ENCODE measurements around the gene DHRS7. TPM values are rescaled to one million over a fixed set of nuclear protein-coding genes. Genes with fewer than 3 reads are reported as not detected.

Gene DHRS7
- total RNA-seq, 1 donor from 2014 or later: 53.1 TPM

GRCh38 chr14:60160422-60160821 is 4.8 kb downstream of the DHRS7 start:
- TF ChIP-seq CTCF (IDR thresholded peaks at IDR 0.05): no peak
- Mint-ChIP-seq H3K4me1 (ENCODE audit: low read depth) (peaks cover 23% of the 10 kb centered on the region), H3K27me3 (ENCODE audit: low read depth) (no peaks in the 10 kb centered on the region), H3K27ac (ENCODE audit: unreplicated experiment) (no peak overlapping the region), H3K9me3 (ENCODE audit: low read depth) (no peaks in the 10 kb centered on the region), H3K36me3 (ENCODE audit: low read depth) (peaks cover 2% of the 10 kb centered on the region), H3K4me3 (ENCODE audit: unreplicated experiment) (no peak overlapping the region)
- DNase-seq (ENCODE audit: low spot score): no peak

DNA sequence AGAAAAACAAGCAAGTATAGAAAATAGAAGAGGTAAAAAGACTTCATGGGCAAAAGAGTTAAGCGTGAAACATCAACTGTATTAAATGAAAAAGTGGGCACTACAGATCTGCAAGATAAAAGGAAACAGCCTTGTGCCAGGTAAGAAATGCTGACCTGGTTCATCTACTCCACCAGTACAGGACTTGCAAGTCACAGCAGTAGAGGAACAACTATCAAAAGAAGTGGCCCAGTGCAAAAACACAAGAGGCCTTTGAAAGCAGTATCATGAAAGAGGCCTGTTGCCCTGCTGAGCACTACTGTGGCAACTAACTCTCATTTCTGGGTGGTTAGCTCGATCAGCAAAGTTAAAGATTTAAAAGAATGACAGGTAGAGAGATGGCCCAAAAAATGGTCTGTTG is 10.5 kb downstream of the DHRS7 start:
- TF ChIP-seq CTCF (IDR thresholded peaks at IDR 0.05): no peak
- Mint-ChIP-seq H3K36me3 (ENCODE audit: low read depth) (peaks cover 19% of the 10 kb centered on the region), H3K4me1 (ENCODE audit: low read depth) (peaks cover 16% of the 10 kb centered on the region), H3K9me3 (ENCODE audit: low read depth) (no peaks in the 10 kb centered on the region), H3K4me3 (ENCODE audit: unreplicated experiment) (no peak overlapping the region), H3K27me3 (ENCODE audit: low read depth) (no peaks in the 10 kb centered on the region), H3K27ac (ENCODE audit: unreplicated experiment) (no peak overlapping the region)
- DNase-seq (ENCODE audit: low spot score): no peak

- no peaks in the 10 kb centered on the region for H3K27me3 Mint-ChIP-seq (ENCODE audit: low read depth)
- no peaks in the 10 kb centered on the region for H3K9me3 Mint-ChIP-seq (ENCODE audit: low read depth)
- peaks cover 12% of the 10 kb centered on the region for H3K4me1 Mint-ChIP-seq (ENCODE audit: low read depth)
- DNase-seq (ENCODE audit: low spot score): no peak
- no peak overlapping the region for H3K4me3 Mint-ChIP-seq (ENCODE audit: unreplicated experiment)
- H3K36me3 Mint-ChIP-seq (ENCODE audit: low read depth): peaks cover 19% of the 10 kb centered on the region
- peak overlapping the region; percentile 32 for H3K27ac Mint-ChIP-seq (ENCODE audit: unreplicated experiment)
- no peak for TF ChIP-seq CTCF (IDR thresholded peaks at IDR 0.05)
These were observed 11.2 kb downstream of the DHRS7 start for GRCh38 chr14:60153991-60154390.

DNA sequence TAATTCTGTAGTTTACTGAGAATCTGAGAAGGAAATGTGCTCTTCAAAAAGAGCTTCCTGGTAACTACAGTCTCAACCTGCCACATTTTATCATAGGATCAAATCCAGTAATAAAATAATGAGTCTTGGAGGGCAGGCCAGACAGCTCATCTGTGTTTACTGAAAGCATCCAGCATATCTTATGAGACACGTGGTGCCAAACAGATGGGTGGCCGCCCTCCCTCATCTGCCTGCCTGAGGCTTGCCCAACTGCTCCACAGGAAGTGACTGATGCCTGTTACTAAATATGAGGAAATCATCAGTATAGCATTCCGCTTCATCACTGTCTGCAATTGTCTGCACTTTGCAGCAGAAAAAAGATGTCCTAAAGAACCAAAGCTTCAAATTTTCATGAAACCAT is 13.5 kb downstream of the DHRS7 start:
- Mint-ChIP-seq H3K27me3 (ENCODE audit: low read depth) (no peaks in the 10 kb centered on the region), H3K4me3 (ENCODE audit: unreplicated experiment) (no peak overlapping the region), H3K4me1 (ENCODE audit: low read depth) (peaks cover 12% of the 10 kb centered on the region), H3K36me3 (ENCODE audit: low read depth) (peaks cover 21% of the 10 kb centered on the region), H3K27ac (ENCODE audit: unreplicated experiment) (peak overlapping the region; percentile 83), H3K9me3 (ENCODE audit: low read depth) (no peaks in the 10 kb centered on the region)
- TF ChIP-seq CTCF (IDR thresholded peaks at IDR 0.05): no peak
- no peak for DNase-seq (ENCODE audit: low spot score)

- H3K27ac Mint-ChIP-seq (ENCODE audit: unreplicated experiment): no peak overlapping the region
- no peak for DNase-seq (ENCODE audit: low spot score)
These were observed 30.5 kb downstream of the DHRS7 start for GRCh38 chr14:60134702-60135101.

More at GRCh38 chr14:60134702-60135101, 30.5 kb downstream of the DHRS7 start:
- Mint-ChIP-seq H3K4me1 (ENCODE audit: low read depth) (peaks cover 4% of the 10 kb centered on the region), H3K4me3 (ENCODE audit: unreplicated experiment) (no peak overlapping the region), H3K36me3 (ENCODE audit: low read depth) (peaks cover 14% of the 10 kb centered on the region), H3K27me3 (ENCODE audit: low read depth) (no peaks in the 10 kb centered on the region), H3K9me3 (ENCODE audit: low read depth) (peaks cover 2% of the 10 kb centered on the region)
- TF ChIP-seq CTCF (IDR thresholded peaks at IDR 0.05): no peak
